Activated T-cell treated with anti-CD3 and anti-CD28 coated beads for 48 hours (primary cell): Measurements from ENCODE around the gene ALDH3A1.
"Not testable (repeated sequence)": the region's sequence is repeated elsewhere in the genome, so short reads cannot be mapped to it uniquely, and the experiment has no call there.

Source experiments
- DNase-seq: peaks from one replicate; pipeline ENCODE4 v3.0.0-alpha.2; 2020; ENCODE audit warnings: low read depth

Gene ALDH3A1

DNA sequence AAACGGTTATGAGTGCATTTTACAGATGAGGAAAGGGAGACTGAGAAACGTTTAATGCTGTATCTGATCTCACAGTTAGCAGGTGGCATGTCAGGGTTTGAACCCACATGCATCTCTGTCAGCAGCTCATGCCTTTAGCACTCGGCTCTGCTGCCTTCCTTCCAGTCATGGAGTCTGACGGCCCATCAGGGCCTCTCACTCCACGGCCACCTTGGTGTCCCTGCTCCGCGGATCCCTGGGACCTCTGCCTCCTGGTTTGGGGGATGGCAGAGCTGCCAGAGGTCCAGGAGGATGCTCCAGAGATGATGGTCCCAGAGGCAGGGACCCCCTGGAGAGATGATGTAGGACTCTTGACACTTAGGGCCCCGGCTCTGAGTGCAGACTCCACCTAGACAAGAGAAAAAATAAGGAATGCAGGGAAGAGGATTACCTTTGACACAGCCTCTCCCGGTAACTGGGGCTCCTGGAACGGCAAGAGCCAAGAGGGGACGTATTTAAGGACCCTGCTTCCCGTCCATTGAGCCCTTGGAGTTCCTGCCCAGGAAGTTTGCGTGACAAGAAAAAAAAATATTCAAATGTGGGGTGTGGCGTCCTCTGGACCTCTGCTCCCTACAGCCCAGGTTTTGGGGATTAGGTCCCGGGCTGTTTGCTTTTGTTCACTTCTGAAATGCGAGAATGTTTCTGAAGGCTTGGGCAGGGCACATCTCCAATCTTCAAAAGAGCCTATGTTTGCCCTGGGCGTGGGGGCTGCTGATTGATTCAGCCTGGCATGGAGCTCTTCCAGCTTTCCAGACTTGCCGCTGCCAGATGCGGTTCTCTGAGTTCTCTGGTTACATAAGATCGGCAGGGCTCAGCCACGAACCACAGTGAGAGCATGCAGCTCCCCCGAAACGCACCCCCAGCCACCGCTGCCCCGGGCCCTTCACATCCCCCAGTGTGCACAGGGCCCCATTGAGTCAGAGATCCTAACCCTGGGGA, at the start of gene ALDH3A1:
Gene ALDH3A1 (minus strand): TSS at position 470 of the 978 bp plus-strand sequence. CDS start 3,169 bp downstream, outside the sequence.
- no peak for DNase-seq

DNA sequence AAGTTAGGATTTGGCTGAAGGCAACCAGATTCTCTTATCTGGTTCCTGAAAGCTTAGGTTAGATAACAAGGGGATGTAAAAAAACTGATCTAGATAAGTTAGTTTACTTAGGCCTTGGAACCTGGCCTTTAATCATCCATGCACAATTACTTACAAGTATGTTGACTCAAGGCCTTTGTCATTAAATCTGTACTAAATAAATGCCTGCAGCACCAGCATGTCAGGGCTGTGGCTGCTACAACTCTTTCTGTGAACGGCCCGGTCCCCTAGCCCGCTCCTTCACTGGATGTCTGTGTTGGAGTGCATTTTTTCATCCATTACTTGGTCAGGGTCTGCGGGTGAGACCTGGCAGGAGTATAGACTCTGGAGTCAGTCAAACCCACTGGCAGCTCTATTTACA, 48.4 kb upstream of the ALDH3A1 start:
- DNase-seq, result no peak

DNA sequence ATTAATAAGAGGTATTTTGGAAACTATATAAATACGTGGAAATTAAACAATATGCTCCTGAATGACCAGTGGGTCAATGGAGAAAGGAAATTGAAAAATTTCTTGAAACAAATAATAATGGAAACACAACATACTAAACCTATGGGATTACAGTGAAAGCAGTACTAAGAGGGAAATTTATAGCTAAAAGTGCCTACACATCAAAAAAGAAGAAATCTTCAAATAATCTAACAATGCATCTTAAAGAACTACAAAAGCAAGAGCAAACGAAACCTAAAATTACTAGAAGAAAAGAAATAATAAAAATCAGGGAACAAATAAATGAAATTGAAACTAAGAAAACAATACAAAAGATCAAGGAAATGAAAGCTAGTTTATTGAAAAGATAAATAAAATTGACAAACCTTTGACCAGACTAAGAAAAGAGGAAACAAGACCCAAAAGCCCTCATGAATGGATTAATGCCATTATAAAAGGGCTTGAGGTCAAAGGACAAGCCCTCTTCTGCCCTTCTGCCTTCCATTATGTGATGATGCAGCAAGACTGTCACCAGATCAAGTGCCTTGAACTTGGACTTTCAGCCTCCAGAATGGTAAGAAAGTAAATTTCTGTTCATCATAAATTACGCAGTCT, 43.9 kb upstream of the ALDH3A1 start:
- DNase-seq, result no peak

DNA sequence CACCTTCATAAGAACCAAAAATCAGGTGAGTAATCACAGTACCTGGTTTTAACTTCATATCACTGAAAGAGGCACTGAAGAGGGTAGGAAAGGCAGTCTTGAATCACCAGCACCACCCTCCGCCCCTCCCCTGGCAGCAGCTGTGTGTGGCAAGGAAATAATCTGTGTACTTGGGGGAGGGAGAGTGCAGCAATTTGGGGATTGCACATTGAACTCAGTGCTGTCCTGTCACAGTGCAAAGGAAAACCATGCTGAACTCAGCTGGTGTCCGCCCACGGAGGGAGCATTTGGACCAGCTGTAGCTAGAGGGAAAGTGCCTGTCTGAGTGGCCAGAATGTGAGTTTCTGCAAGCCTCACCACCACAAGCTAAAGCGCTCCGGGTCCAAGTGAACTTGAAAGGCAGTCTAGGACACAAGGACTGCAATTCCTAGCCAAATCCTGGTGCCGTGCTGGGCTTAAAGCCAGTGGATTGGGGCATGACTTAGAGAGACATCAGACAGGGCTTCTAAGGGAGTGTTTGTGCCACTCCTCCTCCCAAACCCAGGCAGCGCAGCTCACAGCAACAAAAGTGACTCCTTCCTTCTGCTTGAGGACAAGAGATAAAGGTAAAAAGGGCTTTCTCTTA, 39.7 kb upstream of the ALDH3A1 start:
- no peak for DNase-seq

DNA sequence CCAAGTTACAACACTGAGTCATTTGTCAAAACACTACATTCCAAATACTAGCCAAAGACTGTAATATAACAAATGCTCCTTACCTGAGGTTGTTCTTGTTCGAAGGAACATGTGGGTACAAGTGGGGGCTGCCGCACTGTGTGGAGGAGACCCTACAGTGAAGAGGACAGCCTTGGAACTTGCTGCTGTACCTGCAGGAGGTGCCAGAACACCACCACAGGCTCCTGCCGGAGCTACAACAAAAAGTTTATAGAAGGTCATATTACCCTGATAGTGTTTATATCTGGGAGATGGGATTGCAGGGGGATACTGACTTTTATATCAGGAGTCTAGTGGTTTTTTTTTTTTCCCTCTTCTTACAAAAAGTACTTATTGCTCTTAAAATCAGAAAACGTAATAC, 37.8 kb upstream of the ALDH3A1 start:
- no peak for DNase-seq

DNA sequence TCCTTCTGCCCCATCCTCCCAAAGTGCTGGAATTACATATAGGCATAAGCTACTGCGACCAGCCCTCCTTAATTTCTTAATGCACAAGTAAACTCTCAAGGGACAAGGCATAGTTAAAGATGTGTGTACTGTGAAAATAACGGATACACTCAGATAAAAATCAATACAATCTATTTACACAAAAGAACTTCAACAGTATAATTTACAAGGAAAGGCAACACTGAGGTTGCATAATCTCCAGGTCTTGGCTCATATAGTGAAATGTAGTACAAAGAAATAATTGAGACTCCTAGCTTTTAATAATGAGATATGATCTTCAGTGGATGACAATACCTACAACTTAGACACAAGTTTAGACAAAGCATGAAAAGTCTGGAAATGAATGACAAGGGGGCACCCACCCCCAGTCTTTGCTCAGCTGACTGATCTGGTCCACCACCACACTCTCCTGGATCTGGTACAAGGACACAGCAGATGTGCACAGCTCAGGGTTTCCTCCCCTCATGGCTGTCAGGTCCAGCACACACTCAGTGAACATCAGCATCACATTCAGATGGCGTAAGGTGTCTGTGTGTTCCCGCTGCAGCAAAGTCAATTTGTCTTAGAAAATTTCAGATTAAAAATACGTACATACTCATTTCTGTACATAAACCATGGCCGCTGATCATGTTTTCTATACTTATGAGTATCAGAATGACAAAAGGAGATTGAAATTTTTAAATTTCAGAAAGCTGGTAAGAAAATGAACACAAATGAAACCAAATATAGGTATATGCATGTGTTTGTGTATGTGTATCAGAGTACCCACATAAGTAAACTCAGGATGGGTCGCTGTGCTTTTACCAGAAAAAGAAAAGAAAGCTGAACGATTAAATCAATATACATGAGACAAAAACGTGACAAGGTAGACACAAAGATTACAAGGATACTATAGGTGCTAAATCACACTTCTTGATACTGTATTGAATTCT, 33.7 kb upstream of the ALDH3A1 start:
- DNase-seq, result no peak

DNA sequence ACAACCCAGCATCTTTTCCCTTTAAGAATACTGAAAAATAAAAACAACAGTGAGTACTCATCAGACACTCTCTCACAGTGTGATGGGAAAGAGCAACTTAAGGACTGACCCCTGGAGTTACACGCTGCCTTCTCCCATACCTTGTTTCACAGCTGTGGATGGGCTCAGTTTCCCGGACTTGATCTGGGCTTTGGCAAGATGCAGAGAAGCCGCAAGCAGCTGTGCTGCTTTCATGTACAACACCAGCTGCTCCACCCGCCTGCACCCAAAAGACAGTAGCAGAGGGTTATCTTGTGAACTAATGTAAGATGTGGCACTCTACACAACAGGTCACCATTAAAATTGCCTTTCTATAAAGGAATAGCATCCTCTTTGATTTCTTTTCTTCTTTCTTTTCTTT, 32.7 kb upstream of the ALDH3A1 start:
- DNase-seq, result no peak

DNA sequence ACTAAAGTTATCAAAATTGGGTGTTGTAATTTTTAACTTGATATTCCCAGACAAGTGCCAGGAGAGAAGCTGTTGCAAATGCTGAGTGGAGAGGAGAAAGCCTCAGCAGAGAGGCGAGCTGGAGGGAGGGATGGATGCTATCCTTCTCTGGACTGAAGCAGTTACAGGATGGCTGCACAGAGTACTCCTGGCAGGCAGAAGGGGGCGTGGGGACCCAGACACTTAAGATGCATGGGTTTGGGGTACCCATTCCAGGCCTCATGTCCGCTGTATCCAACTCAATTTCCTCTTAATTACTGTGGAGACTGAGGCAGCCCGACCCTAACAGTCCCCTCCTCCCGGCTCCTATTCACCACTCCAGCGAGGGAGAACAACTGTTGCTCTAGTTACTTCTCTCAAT, 25.4 kb upstream of the ALDH3A1 start:
- no peak for DNase-seq

DNA sequence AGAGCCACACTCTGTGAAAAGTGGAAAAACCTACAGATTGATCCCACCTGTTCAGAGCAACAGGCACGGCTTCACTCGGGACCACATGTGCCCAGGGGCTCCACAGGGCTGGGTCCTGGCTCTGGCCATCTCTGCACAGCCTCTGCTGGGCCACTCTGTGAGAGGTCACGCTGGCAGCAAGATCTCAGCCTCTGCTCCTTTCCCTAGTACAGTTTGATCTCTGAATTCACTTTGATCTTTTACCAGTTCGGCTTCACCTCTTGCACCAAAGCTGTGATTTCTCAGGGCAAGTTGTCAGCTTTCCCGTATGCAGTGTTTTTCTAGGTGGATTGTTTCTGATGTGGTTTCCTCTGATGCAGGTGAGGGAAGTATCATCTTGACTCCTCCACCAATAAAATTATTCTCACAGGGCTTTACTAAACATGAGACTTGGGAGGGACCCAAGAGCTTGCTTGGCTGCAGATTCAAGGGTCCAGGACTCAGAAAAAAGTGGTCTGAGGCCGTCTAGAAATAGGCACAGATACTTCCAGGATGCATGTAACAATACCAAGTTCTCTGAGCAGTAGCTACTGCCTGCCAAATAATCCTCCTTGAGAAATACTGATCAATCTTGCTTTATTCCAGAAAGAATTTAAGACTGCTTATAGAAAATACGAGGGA, 24.0 kb upstream of the ALDH3A1 start:
- DNase-seq, result no peak

DNA sequence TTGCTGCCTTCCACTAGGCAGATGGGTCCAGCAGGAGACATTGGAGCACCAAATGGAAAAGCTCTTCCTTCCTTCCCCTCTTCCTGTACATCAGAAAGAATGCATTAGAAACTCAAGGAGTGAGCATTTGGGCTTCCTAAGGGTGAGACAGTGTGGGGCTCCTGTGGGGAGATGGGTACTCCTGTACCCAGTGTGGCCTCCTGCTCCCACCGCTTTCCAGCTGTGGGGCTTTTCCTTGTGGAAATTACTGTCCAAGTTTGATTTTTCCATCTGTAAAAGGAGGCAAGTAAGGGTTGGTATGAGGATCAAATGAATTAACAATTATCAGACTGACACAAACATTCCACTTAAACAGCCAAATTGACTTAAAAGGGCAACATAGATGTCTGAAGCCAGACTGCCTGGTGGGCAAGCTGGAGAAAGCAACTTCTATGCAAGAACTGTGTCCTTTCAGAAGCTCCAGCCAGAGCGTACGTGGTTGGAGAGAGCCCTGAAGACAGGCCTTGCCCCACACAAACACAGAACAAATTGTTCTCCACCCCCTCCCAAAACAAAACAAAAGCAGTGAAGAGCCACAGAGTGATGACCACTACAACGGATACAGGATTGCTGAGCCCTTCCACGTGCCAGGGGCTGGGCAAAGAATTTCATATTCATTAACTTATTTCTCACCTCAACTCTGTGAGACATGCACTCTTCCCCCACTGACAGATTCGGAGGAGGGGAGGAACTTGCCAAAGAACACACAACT, 23.1 kb upstream of the ALDH3A1 start:
- no peak for DNase-seq

DNA sequence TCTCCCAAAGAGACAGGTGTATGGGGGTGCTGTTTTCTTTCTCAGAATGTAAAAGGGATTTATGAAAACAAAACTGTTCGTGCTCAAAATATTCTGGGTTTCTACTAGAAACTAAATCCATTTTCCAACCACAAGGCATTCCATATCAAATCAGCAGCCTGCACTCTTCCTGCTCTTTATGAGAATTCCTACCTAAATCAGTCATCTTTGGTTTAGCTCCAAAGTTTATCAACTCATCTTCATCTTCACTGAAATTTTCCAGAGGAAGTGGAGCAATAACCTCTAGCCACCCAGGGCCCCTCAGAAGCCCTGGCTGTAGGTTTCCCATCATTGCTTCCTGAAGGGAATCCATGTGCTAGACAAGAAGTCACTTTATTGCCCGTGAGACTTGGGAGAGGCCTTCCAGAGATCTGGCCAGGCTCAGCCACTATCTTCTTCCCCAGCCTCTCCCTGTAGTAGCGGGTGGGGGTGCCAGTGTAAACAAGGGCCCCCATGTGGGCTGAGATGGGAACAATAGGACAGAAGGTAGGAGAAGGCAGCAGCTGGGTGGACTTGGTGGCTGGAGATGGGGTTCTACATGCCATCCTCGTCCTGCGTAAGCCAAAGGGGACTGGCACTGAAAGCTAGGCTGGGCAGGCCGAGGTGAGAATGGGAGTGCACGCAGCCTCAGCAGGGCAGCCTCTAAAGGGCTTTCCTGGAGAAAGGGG, 22.0 kb upstream of the ALDH3A1 start:
- no peak for DNase-seq

DNA sequence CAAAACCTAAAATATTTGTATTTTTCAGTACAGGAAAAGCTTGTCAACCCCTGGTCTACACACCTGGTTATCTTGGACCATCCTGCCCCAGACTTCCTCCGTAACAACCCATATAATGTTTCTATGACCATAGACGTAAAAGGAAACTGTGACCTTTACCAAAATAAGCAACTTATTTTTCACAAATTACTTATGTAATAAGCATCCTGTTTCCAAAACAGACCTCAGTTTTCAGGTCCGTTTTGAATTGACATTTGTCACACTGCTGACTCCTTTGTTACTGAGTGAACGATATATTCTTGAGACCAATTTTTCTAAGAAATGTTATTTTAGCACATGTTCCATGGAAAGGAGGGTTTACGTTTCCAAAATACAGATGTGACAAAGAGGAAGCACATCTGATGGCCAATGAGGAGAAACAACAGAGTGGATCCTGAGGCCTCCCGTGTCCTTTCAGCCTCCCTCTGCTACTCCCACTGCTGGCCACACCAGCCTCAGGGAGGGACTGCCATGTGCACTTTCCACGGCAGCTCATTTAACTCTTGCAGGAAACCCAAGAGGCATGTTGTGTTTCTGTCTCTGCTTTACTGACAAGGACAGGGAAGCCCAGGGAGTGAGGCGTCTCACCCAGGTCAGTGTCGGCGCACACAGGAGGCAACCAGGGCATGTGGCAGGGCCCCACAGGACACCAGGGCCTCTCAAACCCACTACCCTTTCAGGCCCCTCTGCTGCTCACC, 20.1 kb upstream of the ALDH3A1 start:
- DNase-seq, result no peak

DNA sequence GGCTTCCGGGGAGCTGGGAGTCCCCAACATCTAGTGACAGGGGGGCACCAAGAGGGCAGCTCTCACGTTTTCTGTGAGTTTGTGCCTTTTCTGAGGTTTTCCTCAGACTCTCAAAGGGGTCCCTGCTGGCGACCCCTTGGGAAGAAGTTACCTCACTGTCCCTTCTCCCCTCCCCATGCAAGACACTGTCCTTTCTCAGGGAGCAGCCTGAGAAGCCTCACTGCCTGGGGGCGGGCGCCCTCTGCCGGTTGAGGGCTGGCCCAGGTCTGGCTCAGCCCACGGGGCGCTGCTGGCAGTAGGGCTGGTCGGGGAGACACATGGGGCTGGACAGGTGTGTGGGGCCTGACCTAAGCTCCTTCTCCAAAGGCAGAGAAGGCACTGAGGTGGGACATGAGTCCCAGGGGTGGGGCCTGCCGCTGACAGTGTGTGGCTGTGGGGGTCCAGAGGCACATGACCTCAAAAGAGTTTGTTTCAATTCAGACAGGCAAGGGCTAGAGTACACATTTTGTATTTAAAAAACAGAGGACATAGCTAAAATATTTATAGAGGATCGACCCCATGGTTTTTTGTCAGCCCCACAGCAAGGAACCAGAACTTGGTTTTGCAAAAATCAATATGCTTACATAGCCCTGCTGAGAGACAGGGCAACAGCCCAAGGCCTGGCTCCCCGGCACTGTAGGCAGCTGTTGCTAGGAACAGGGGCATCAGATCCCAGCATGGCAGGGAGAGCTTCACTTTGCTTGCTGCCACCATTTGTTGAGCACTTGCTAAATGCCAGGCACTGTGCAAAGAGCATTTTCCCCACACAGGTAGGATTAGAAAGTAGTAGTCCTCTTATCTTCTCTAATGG, 18.5 kb upstream of the ALDH3A1 start:
- DNase-seq, result peak; percentile 78

DNA sequence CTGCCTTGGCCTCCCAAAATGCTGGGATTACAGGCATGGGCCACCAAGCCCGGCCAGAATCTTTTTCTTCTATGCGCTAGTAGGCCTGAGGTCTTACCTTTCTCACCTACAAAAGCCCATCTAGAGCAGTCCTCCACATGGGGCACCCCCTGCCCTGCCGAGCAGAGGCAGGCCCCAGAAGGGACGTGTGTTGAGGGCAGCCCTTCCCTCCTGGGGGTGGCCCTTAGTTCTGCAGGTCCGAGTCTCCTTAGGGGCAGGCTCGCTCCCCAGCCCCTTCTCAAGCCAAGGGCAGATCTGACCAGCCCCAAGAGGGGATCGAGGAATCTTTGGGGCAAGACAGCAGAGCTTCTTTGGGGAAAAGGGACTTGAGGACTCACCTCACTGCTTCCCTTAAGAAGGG, 17.9 kb upstream of the ALDH3A1 start:
- no peak for DNase-seq

DNA sequence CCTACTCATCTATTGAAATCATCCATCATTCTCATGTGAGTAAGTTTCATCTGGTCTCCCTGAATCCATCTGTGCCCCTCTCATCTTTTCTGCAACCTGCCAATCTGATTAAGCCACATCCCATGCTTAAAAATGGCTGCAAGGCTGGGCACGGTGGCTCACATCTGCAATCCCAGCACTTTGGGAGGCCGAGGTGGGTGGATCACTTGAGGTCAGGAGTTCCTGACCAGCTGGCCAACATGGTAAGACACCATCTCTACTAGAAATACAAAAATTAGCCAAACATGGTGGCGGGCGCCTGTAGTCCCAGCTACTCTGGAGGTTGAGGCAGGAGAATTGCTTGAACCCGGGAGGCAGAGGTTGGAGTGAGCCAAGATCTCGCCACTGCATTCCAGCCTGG, 15.9 kb upstream of the ALDH3A1 start:
- DNase-seq, result not testable (repeated sequence)

DNA sequence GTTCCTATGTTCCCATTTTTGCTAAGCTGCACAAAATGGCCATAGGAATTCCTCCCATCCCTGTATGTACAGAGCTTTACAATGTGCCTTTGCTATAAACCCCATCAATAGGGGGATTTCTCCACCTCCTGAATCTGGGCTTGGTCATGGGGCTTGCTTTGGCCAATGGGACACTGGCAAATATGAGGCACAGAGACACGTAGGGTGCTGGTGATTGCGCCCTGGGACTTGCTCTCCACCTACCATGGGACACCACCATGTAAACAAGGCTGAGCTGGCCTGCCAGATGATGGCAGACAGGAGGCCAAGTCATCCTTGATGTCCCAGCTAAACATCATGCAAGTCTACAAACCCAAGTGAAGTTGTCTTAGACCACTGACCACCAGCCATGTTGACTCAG, 15.3 kb upstream of the ALDH3A1 start:
- DNase-seq, result no peak

DNA sequence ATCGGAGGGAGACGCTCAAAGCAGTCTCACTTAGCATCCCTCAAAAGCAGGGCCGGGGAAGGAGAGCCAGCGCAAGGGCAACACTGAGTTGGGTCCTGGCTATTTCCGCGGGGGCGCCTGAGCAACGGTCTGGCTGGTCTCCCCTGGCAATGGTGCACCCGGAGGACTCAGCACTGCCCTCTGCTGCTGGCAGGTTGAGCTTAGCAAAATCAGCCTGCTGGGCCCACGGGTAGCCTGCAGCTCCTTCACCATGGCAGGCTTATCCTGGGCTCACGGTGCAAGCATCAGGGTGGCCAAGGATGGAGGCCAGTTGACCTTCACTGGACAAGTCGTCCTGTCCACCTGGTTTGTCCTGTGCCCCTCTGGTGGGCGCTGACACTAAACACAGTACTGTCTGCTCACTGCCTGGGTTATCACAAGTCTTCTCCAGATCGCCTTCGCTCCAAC, 14.4 kb upstream of the ALDH3A1 start:
- DNase-seq, result peak; percentile 49

DNA sequence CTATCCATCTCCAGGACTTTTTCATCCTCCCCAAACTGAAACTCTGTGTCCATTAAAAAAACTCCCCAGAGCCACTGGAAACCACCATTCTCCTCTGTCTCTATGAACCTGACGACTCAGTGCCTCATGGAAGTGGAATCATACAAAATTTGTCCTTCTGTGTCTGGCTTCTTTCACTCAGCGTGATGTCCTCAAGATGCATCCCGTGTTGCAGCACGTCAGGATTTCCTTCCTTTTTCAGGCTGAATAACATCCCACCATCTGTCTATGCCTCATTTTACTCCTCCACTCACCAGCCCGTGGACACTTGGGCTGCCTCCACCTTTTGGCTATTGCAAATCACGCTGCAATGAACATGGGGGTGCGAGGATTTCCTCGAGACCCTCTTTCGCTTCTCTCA, 12.6 kb upstream of the ALDH3A1 start:
- DNase-seq, result no peak
